HG02973 (cell line): Measurements from ENCODE around the gene DCANP1.

Experiments used
- ATAC-seq: cut with Tn5 transposase; IDR thresholded peaks from one replicate; pipeline ENCODE4 v1.9.1; 2021; ENCODE audit warnings: moderate library complexity; ENCODE audit not compliant: unreplicated experiment

The DCANP1 gene

GRCh38 chr5:135481387-135481786, 34.2 kb upstream of the DCANP1 start:
- no peak for ATAC-seq

GRCh38 chr5:135480511-135480910, 33.4 kb upstream of the DCANP1 start:
- no peak for ATAC-seq

GRCh38 chr5:135478938-135479337, 31.8 kb upstream of the DCANP1 start:
- no peak for ATAC-seq

- no peak for ATAC-seq
Measured at GRCh38 chr5:135477613-135478066, 30.5 kb upstream of the DCANP1 start.

GRCh38 chr5:135476615-135477581, 29.8 kb upstream of the DCANP1 start:
- no peak for ATAC-seq

GRCh38 chr5:135473956-135474670, 27.0 kb upstream of the DCANP1 start:
- no peak for ATAC-seq

GRCh38 chr5:135472141-135472540, 25.0 kb upstream of the DCANP1 start:
- no peak for ATAC-seq

- no peak for ATAC-seq
Measured at GRCh38 chr5:135471726-135472125, 24.6 kb upstream of the DCANP1 start.

- ATAC-seq, result no peak
Measured at GRCh38 chr5:135469911-135470310, 22.8 kb upstream of the DCANP1 start.

- no peak for ATAC-seq
Measured at GRCh38 chr5:135468541-135468940, 21.4 kb upstream of the DCANP1 start.

GRCh38 chr5:135467871-135468485, 20.8 kb upstream of the DCANP1 start:
- no peak for ATAC-seq

GRCh38 chr5:135467051-135467625, 20.0 kb upstream of the DCANP1 start:
- no peak for ATAC-seq

GRCh38 chr5:135466178-135467050, 19.3 kb upstream of the DCANP1 start:
- ATAC-seq, result peak; percentile 84

GRCh38 chr5:135465391-135466122, 18.4 kb upstream of the DCANP1 start:
- ATAC-seq, result no peak

- ATAC-seq, result no peak
Measured at GRCh38 chr5:135462304-135462703, 15.2 kb upstream of the DCANP1 start.

GRCh38 chr5:135461481-135462151, 14.5 kb upstream of the DCANP1 start:
- no peak for ATAC-seq

GRCh38 chr5:135460246-135461033, 13.3 kb upstream of the DCANP1 start:
- ATAC-seq, result no peak

GRCh38 chr5:135458921-135459331, 11.8 kb upstream of the DCANP1 start:
- ATAC-seq, result no peak
